ENCODE data around the gene TXNL4A. TPM values are rescaled to one million over a fixed set of nuclear protein-coding genes. Genes with fewer than 3 reads are reported as not detected.
A peak's percentile ranks its signal among the peaks of the same experiment; 100 is the strongest.

The TXNL4A gene
- total RNA-seq: 10 to 100 TPM; 18.5 to 53.9 (median 37.8) TPM
- long read RNA-seq, partial matches to known transcripts: 0 of 3 reads
- long read RNA-seq, other reads (novel, unspliced or antisense): 1 of 3 reads

GRCh38 chr18:79988451-79989194 is at the start of gene TXNL4A:
TXNL4A (minus strand) TSS chr18:79988563; CDS start chr18:79988392, 171 bp downstream.
- Histone ChIP-seq H3K27me3 (no peaks in the 10 kb centered on the region), H3K36me3 (peaks cover 0 to 5% (median 0%) of the 10 kb centered on the region in 4 donors), H3K4me3 (peak within 1 kb of the TSS; percentile 60 to 99 (median 93)), H3K9me3 (no peaks in the 10 kb centered on the region), H3K4me1 (peaks cover 0 to 21% (median 7%) of the 10 kb centered on the region in 4 donors), H3K27ac (peak within 1 kb of the TSS; percentile 85 to 97 (median 95))
- under 1% methylated on average over 17 of the region's 71 CpGs for WGBS (ENCODE audit: insufficient coverage, low coverage, low lambda C conversion rate, missing lambda C conversion rate)
- DNase-seq (peak; percentile 88 to 90 (median 89)), ATAC-seq (peak; percentile 93 to 99 (median 98))
- intact Hi-C loops (cut with DNase I): loop anchor here in 1 of 2 donors (10.0 kb wide), 1 partner anchor 46 kb away; the partner anchor contains the start of gene RBFA
- TF ChIP-seq POLR2A (IDR thresholded peaks at IDR 0.05) (peak; percentile 87), CTCF (IDR thresholded peaks at IDR 0.05) (no peak)

GRCh38 chr18:80037300-80037699 is 48.9 kb upstream of the TXNL4A start:
- H3K4me3 ChIP-seq: no peak overlapping the region
- WGBS (ENCODE audit: insufficient coverage, low coverage, low lambda C conversion rate, missing lambda C conversion rate): 96% methylated on average over 8 of the region's 12 CpGs
- intact Hi-C loops (cut with DNase I): loop anchor here in 1 of 2 donors (10.0 kb wide), 2 partner anchors 52 to 122 kb away; partner anchors contain the start of gene TXNL4A
- H3K36me3 ChIP-seq: peaks cover 0 to 7% (median 0%) of the 10 kb centered on the region in 4 donors
- H3K4me1 ChIP-seq: peaks cover 0 to 8% (median 3%) of the 10 kb centered on the region in 4 donors
- DNase-seq (no peak), ATAC-seq (no peak)
- H3K27ac ChIP-seq: no peak overlapping the region
- no peaks in the 10 kb centered on the region for H3K27me3 ChIP-seq
- TF ChIP-seq CTCF (IDR thresholded peaks at IDR 0.05) (no peak), POLR2A (IDR thresholded peaks at IDR 0.05) (no peak)
- H3K9me3 ChIP-seq: no peaks in the 10 kb centered on the region

GRCh38 chr18:80035997-80036396 is 47.6 kb upstream of the TXNL4A start:
- intact Hi-C loops (cut with DNase I): loop anchor here in 1 of 2 donors (10.0 kb wide), 2 partner anchors 51 to 121 kb away; partner anchors contain the start of gene TXNL4A

More at GRCh38 chr18:80035997-80036396, 47.6 kb upstream of the TXNL4A start:
- no peak overlapping the region for H3K4me3 ChIP-seq
- ATAC-seq: no peak
- H3K27ac ChIP-seq: no peak overlapping the region
- H3K9me3 ChIP-seq: no peaks in the 10 kb centered on the region
- peaks cover 0 to 8% (median 3%) of the 10 kb centered on the region in 4 donors for H3K4me1 ChIP-seq
- no peak for TF ChIP-seq CTCF (IDR thresholded peaks at IDR 0.05)
- TF ChIP-seq POLR2A (IDR thresholded peaks at IDR 0.05): no peak
- 88% methylated on average over 7 of the region's 7 CpGs for WGBS (ENCODE audit: insufficient coverage, low coverage, low lambda C conversion rate, missing lambda C conversion rate)
- DNase-seq: no peak
- peaks cover 0 to 7% (median 0%) of the 10 kb centered on the region in 4 donors for H3K36me3 ChIP-seq
- H3K27me3 ChIP-seq: no peaks in the 10 kb centered on the region

Measured in right lobe of liver (tissue), 6 donors.